Cardiac muscle cell (in vitro differentiated cells and primary cell): ENCODE results near the gene MMD2. TPM values are rescaled to one million over a fixed set of nuclear protein-coding genes. Genes with fewer than 3 reads are reported as not detected.

Experiments used
- DNase-seq, 2 donors: peaks; one replicate each; pipeline versions ENCODE4 v3.0.0 to v3.0.0-alpha.2; 2010 to 2017; ENCODE audit warnings: low read depth in 1 of 2, low spot score in 1 of 2
- H3K27ac ChIP-seq: fragments of 200-600 bp; sonication (generic); 2 replicates; pipeline ENCODE4 v1.5.1; 2016
- H3K27me3 ChIP-seq: fragments of 200-600 bp; sonication (generic); 2 replicates; pipeline ENCODE4 v1.6.0; 2016; ENCODE audit warnings: control low read depth
- H3K36me3 ChIP-seq: fragments of 200-600 bp; sonication (generic); 2 replicates; pipeline ENCODE4 v1.5.1; 2016; ENCODE audit warnings: control low read depth
- H3K4me1 ChIP-seq: fragments of 200-600 bp; sonication (generic); 2 replicates; pipeline ENCODE4 v1.8.1; 2017; ENCODE audit warnings: low read depth, mild to moderate bottlenecking, mixed run types
- H3K4me3 ChIP-seq: fragments of 200-600 bp; sonication (generic); 2 replicates; pipeline ENCODE4 v1.5.1; 2016; ENCODE audit warnings: mild to moderate bottlenecking
- H3K9me3 ChIP-seq: fragments of 200-600 bp; sonication (generic); 2 replicates; pipeline ENCODE4 v1.5.1; 2017; ENCODE audit warnings: low read depth, mild to moderate bottlenecking, control low read depth
- CTCF ChIP-seq: IDR thresholded peaks from 2 replicates; pipeline ENCODE4 v1.5.1; 2012; ENCODE audit warnings: low read depth, mild to moderate bottlenecking, low read length
- polyA plus RNA-seq: library from polyadenylated mRNA; unstranded; fragments of >200 nt; fragmentation: Nextera tagmentation; extraction: Ambion mirVana; gene quantifications from 2 replicates; pipeline ENCODE4 v1.2.1, GENCODE V29; 2016
- total RNA-seq: library from RNA; depleted of rRNA; stranded (reverse); fragments of >200 nt; gene quantifications from 2 replicates; pipeline ENCODE4 v1.2.3, GENCODE V29; 2016

The MMD2 gene
- total and polyA plus RNA-seq, 2 experiments from 2014 or later: not detected

- Histone ChIP-seq H3K9me3 (no peaks in the 10 kb centered on the region), H3K36me3 (no peaks in the 10 kb centered on the region), H3K4me1 (peaks cover 35% of the 10 kb centered on the region), H3K27ac (no peak overlapping the region), H3K27me3 (no peaks in the 10 kb centered on the region), H3K4me3 (no peak overlapping the region)
- TF ChIP-seq CTCF: no peak
- DNase-seq: no peak
Measured at GRCh38 chr7:4868493-4868892, 90.5 kb downstream of the MMD2 start.

- Histone ChIP-seq H3K27me3 (no peaks in the 10 kb centered on the region), H3K9me3 (no peaks in the 10 kb centered on the region), H3K36me3 (no peaks in the 10 kb centered on the region), H3K4me1 (peaks cover 21% of the 10 kb centered on the region), H3K4me3 (no peak overlapping the region), H3K27ac (peak overlapping the region; percentile 9)
- no peak for DNase-seq
- TF ChIP-seq CTCF: no peak
Measured at GRCh38 chr7:4866528-4867496, 92.2 kb downstream of the MMD2 start.

- Histone ChIP-seq H3K4me1 (no peaks in the 10 kb centered on the region), H3K9me3 (no peaks in the 10 kb centered on the region), H3K27me3 (no peaks in the 10 kb centered on the region), H3K4me3 (no peak overlapping the region), H3K36me3 (no peaks in the 10 kb centered on the region), H3K27ac (no peak overlapping the region)
- DNase-seq: no peak
- no peak for TF ChIP-seq CTCF
Measured at GRCh38 chr7:4862156-4862555, 96.8 kb downstream of the MMD2 start.

GRCh38 chr7:4861673-4862072 is 97.3 kb downstream of the MMD2 start, which contains the start of gene PAPOLB:
TSS of gene PAPOLB (minus strand) at chr7:4862030. CDS start at chr7:4861810, 220 bp downstream.
- no peak for TF ChIP-seq CTCF
- Histone ChIP-seq H3K27ac (no peak within 1 kb of the TSS), H3K27me3 (no peaks in the 10 kb centered on the region), H3K4me1 (no peaks in the 10 kb centered on the region), H3K4me3 (no peak within 1 kb of the TSS), H3K9me3 (no peaks in the 10 kb centered on the region), H3K36me3 (no peaks in the 10 kb centered on the region)
- peak in 1 of 2 donors; percentile 30 for DNase-seq

GRCh38 chr7:4861227-4861626 is 97.8 kb downstream of the MMD2 start:
- Histone ChIP-seq H3K27ac (no peak overlapping the region), H3K4me3 (no peak overlapping the region)
- TF ChIP-seq CTCF: no peak

More at GRCh38 chr7:4861227-4861626, 97.8 kb downstream of the MMD2 start:
- Histone ChIP-seq H3K36me3 (no peaks in the 10 kb centered on the region), H3K27me3 (no peaks in the 10 kb centered on the region), H3K4me1 (no peaks in the 10 kb centered on the region), H3K9me3 (no peaks in the 10 kb centered on the region)
- no peak for DNase-seq
